OCI-LY1 (cell line): ENCODE results near the gene STRIT1.

Experiments used
- CTCF ChIP-seq: fragments of 200-600 bp; sonication (generic), shearing (Covaris generic); IDR thresholded peaks from 2 replicates; pipeline ENCODE4 v1.5.1; 2017; ENCODE audit warnings: mild to moderate bottlenecking, antibody characterized with exemption, low read length, moderate library complexity, mixed read lengths
- EZH2 ChIP-seq: fragments of 200-600 bp; sonication (generic), shearing (Covaris generic); IDR thresholded peaks from 2 replicates; pipeline ENCODE4 v1.8.0; 2017; ENCODE audit warnings: borderline replicate concordance, mixed run types, mild to moderate bottlenecking, antibody characterized with exemption, low read length, moderate library complexity, mixed read lengths

GRCh38 chr3:155286736-155287135 is 6.7 kb downstream of the STRIT1 start:
- TF ChIP-seq CTCF (no peak), EZH2 (no peak)
